Muscle layer of duodenum (tissue), 2 donors: ENCODE measurements around the gene DPH5.
"Not testable (repeated sequence)": the region's sequence is repeated elsewhere in the genome, so short reads cannot be mapped to it uniquely, and the experiment has no call there.

ENCODE experiments used
- H3K27ac ChIP-seq: one replicate; pipeline ENCODE4 v1.7.0; 2013; ENCODE audit warnings: mild to moderate bottlenecking, low read length
- H3K27me3 ChIP-seq: one replicate; pipeline ENCODE4 v1.7.0; 2013; ENCODE audit warnings: low read depth, mild to moderate bottlenecking, control low read depth, low read length
- H3K36me3 ChIP-seq, 2 donors: one replicate each; pipeline ENCODE4 v1.7.0; 2013; ENCODE audit warnings: low read length in 2 of 2, control low read depth in 1 of 2, mild to moderate bottlenecking in 1 of 2; ENCODE audit not compliant: insufficient read depth in 2 of 2, control insufficient read depth in 1 of 2
- H3K4me1 ChIP-seq, 2 donors: one replicate each; pipeline ENCODE4 v1.7.0; 2013; ENCODE audit warnings: low read length in 2 of 2, mild to moderate bottlenecking in 2 of 2, control low read depth in 1 of 2, moderate library complexity in 1 of 2; ENCODE audit not compliant: insufficient read depth in 2 of 2, control insufficient read depth in 1 of 2
- H3K4me3 ChIP-seq, 2 donors: one replicate each; pipeline ENCODE4 v1.7.0; 2013; ENCODE audit warnings: low read length in 2 of 2, low read depth in 1 of 2, mild to moderate bottlenecking in 1 of 2
- H3K9me3 ChIP-seq, 2 donors: one replicate each; pipeline ENCODE4 v1.7.0; 2013; ENCODE audit warnings: low read length in 2 of 2, control low read depth in 1 of 2, mild to moderate bottlenecking in 1 of 2; ENCODE audit not compliant: control insufficient read depth in 1 of 2
- donor health status: healthy.

The DPH5 gene

GRCh38 chr1:101051688-101052638 is 26.4 kb upstream of the DPH5 start:
- no peak overlapping the region for H3K4me3 ChIP-seq
- H3K4me1 ChIP-seq, result no peaks in the 10 kb centered on the region
- no peaks in the 10 kb centered on the region for H3K36me3 ChIP-seq
- no peaks in the 10 kb centered on the region for H3K9me3 ChIP-seq
- no peaks in the 10 kb centered on the region for H3K27me3 ChIP-seq
- H3K27ac ChIP-seq, result no peak overlapping the region

DNA sequence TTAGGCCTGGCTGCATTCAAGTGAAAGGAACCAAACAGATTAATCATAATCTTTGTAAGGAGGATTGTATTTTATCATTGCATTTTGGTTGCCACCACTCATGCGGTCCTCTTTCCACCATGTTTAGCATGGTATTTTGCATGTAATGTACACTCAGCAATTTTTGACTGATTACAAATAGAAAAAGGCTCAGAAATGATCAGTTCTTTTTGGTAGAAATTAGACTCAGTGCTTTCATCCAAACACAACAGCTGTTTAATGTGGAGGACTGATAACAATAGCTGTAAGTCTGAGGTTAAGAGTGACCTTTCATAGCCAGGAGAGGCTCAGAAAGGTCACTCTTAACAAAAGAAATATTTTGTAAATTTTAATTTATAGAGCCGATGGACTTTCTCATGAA is 25.3 kb upstream of the DPH5 start:
- H3K36me3 ChIP-seq, result no peaks in the 10 kb centered on the region
- no peak overlapping the region for H3K27ac ChIP-seq
- H3K4me3 ChIP-seq, result no peak overlapping the region
- H3K4me1 ChIP-seq, result no peaks in the 10 kb centered on the region
- H3K27me3 ChIP-seq, result no peaks in the 10 kb centered on the region
- no peaks in the 10 kb centered on the region for H3K9me3 ChIP-seq

GRCh38 chr1:101044749-101045148 is 19.2 kb upstream of the DPH5 start:
- H3K4me1 ChIP-seq, result no peaks in the 10 kb centered on the region

GRCh38 chr1:101044259-101044658 is 18.7 kb upstream of the DPH5 start:
- Histone ChIP-seq H3K4me3 (no peak overlapping the region), H3K4me1 (no peaks in the 10 kb centered on the region), H3K27me3 (no peaks in the 10 kb centered on the region), H3K27ac (no peak overlapping the region), H3K9me3 (peaks cover 0 to 5% of the 10 kb centered on the region in 2 donors), H3K36me3 (no peaks in the 10 kb centered on the region)

More at GRCh38 chr1:101044749-101045148, 19.2 kb upstream of the DPH5 start:
- Histone ChIP-seq H3K9me3 (peaks cover 0 to 5% of the 10 kb centered on the region in 2 donors), H3K36me3 (no peaks in the 10 kb centered on the region), H3K4me3 (no peak overlapping the region), H3K27me3 (no peaks in the 10 kb centered on the region), H3K27ac (no peak overlapping the region)

- Histone ChIP-seq H3K4me3 (no peak overlapping the region), H3K4me1 (no peaks in the 10 kb centered on the region), H3K9me3 (peaks cover 0 to 5% of the 10 kb centered on the region in 2 donors), H3K36me3 (no peaks in the 10 kb centered on the region), H3K27ac (no peak overlapping the region), H3K27me3 (no peaks in the 10 kb centered on the region)
These were observed 18.2 kb upstream of the DPH5 start for GRCh38 chr1:101043776-101044175.

GRCh38 chr1:101041300-101041699 is 15.7 kb upstream of the DPH5 start:
- Histone ChIP-seq H3K4me3 (no peak overlapping the region), H3K9me3 (peaks cover 0 to 5% of the 10 kb centered on the region in 2 donors), H3K4me1 (no peaks in the 10 kb centered on the region), H3K36me3 (no peaks in the 10 kb centered on the region), H3K27me3 (no peaks in the 10 kb centered on the region), H3K27ac (no peak overlapping the region)

- no peak overlapping the region for H3K4me3 ChIP-seq
- no peaks in the 10 kb centered on the region for H3K36me3 ChIP-seq
- H3K27me3 ChIP-seq, result no peaks in the 10 kb centered on the region
- H3K27ac ChIP-seq, result no peak overlapping the region
- H3K4me1 ChIP-seq, result no peaks in the 10 kb centered on the region
- peaks cover 0 to 5% of the 10 kb centered on the region in 2 donors for H3K9me3 ChIP-seq
These were observed 15.1 kb upstream of the DPH5 start for GRCh38 chr1:101040666-101041065.

- no peaks in the 10 kb centered on the region for H3K4me1 ChIP-seq
- H3K27ac ChIP-seq, result no peak overlapping the region
- H3K4me3 ChIP-seq, result no peak overlapping the region
- H3K9me3 ChIP-seq, result peaks cover 0 to 5% of the 10 kb centered on the region in 2 donors
- no peaks in the 10 kb centered on the region for H3K27me3 ChIP-seq
- no peaks in the 10 kb centered on the region for H3K36me3 ChIP-seq
These were observed 13.7 kb upstream of the DPH5 start for GRCh38 chr1:101039245-101039644.

DNA sequence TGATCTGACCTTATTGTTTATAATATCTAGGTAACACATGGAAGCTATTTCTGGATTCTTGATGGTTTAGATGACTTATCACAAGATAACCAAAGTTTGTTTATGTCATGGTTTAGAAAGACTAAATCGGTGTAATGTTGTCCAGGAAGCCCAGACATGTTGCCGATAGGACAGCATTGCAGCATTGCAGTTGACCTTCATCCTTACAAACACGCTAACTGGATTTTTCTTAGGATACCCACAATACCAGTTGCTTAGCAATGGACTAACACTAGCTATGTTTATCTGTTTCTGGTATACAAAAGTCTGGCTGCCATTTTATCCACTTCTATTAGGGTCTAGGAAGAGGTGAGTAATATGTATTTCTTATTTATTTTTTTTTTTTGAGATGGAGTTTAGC is 11.7 kb upstream of the DPH5 start:
- H3K36me3 ChIP-seq, result no peaks in the 10 kb centered on the region
- peaks cover 0 to 5% of the 10 kb centered on the region in 2 donors for H3K9me3 ChIP-seq
- no peaks in the 10 kb centered on the region for H3K4me1 ChIP-seq
- H3K27ac ChIP-seq, result no peak overlapping the region
- H3K27me3 ChIP-seq, result no peaks in the 10 kb centered on the region
- H3K4me3 ChIP-seq, result no peak overlapping the region

- Histone ChIP-seq H3K4me1 (no peaks in the 10 kb centered on the region), H3K27ac (no peak overlapping the region)
These were observed 7.4 kb upstream of the DPH5 start for GRCh38 chr1:101033017-101033416.

GRCh38 chr1:101032129-101032528 is 6.5 kb upstream of the DPH5 start:
- not testable (repeated sequence) for H3K27me3 ChIP-seq, H3K4me3 ChIP-seq, H3K27ac ChIP-seq, H3K9me3 ChIP-seq, H3K36me3 ChIP-seq, H3K4me1 ChIP-seq

More at GRCh38 chr1:101033017-101033416, 7.4 kb upstream of the DPH5 start:
- H3K4me3 ChIP-seq, result no peak overlapping the region
- H3K36me3 ChIP-seq, result no peaks in the 10 kb centered on the region
- H3K9me3 ChIP-seq, result no peaks in the 10 kb centered on the region
- H3K27me3 ChIP-seq, result no peaks in the 10 kb centered on the region
